K562 (cell line): ENCODE results near the gene EGR4. TPM values are rescaled to one million over a fixed set of nuclear protein-coding genes. Genes with fewer than 3 reads are reported as not detected.

Experiments
- CREB1 ChIP-seq, 2 experiments: sonication (generic) in 1 of 2; formaldehyde crosslinking in 1 of 2; IDR thresholded peaks; 2 replicates each; pipeline versions ENCODE4 v1.6.1 to v1.8.0; 2012 to 2022; ENCODE audit warnings: inconsistent platforms in 1 of 2, mild to moderate bottlenecking in 1 of 2, missing genetic modification reagents in 1 of 2, moderate library complexity in 1 of 2
- EP400 ChIP-seq: fragments of 450-650 bp; IDR thresholded peaks from 2 replicates; pipeline ENCODE4 v1.6.1; 2017; ENCODE audit warnings: antibody characterized with exemption, mild to moderate bottlenecking, moderate library complexity
- HDGF ChIP-seq: fragments of 450-650 bp; IDR thresholded peaks from 2 replicates; pipeline ENCODE4 v1.6.1; 2016
- HNRNPK ChIP-seq: fragments of 200-400 bp; formaldehyde crosslinking; IDR thresholded peaks from one replicate; pipeline ENCODE4 v1.6.1; 2018; ENCODE audit warnings: mild to moderate bottlenecking, low read depth, low read length; ENCODE audit not compliant: poor library complexity, severe bottlenecking
- KLF16 ChIP-seq: IDR thresholded peaks from 2 replicates; pipeline ENCODE4 v1.6.1; 2016; ENCODE audit warnings: antibody characterized with exemption
- MYC ChIP-seq, 2 experiments: fragments of 250-450 bp in 1 of 2; sonication (Bioruptor Pico) in 1 of 2; IDR thresholded peaks; 2 replicates each; pipeline versions ENCODE4 v1.5.1 to v1.6.1; 2012 to 2021; ENCODE audit warnings: low read depth in 2 of 2, borderline replicate concordance in 1 of 2, improper control_type of control experiment in 1 of 2, low read length in 1 of 2, mild to moderate bottlenecking in 1 of 2, moderate library complexity in 1 of 2
- POLR2G ChIP-seq: fragments of 200-400 bp; formaldehyde crosslinking; IDR thresholded peaks from 2 replicates; pipeline ENCODE4 v1.6.1; 2017; ENCODE audit warnings: low read depth, mild to moderate bottlenecking, antibody characterized with exemption, low read length, moderate library complexity
- RBFOX2 ChIP-seq: fragments of 200-400 bp; formaldehyde crosslinking; IDR thresholded peaks from 2 replicates; pipeline ENCODE4 v1.6.1; 2017; ENCODE audit warnings: low read depth, mild to moderate bottlenecking, low read length, moderate library complexity
- RHOXF2B ChIP-seq: fragments of 250-450 bp; sonication (Bioruptor Pico); conservative IDR thresholded peaks from 2 replicates; pipeline ENCODE4 v1.5.1; 2021
- SFPQ ChIP-seq: fragments of 200-400 bp; formaldehyde crosslinking; IDR thresholded peaks from 2 replicates; pipeline ENCODE4 v1.6.1; 2017; ENCODE audit warnings: mild to moderate bottlenecking, low read depth, low read length, moderate library complexity
- SNIP1 ChIP-seq: fragments of 450-650 bp; IDR thresholded peaks from 2 replicates; pipeline ENCODE4 v1.7.1; 2017; ENCODE audit warnings: low read depth, mild to moderate bottlenecking
- VEZF1 ChIP-seq: fragments of 200-800 bp; sonication (Bioruptor generic); IDR thresholded peaks from 2 replicates; pipeline ENCODE4 v1.6.1; 2017; ENCODE audit warnings: missing genetic modification characterization, missing compliant biosample characterization
- ZEB2 ChIP-seq: fragments of 450-650 bp; IDR thresholded peaks from 2 replicates; pipeline ENCODE4 v1.6.1; 2016
- ZNF3 ChIP-seq: fragments of 250-450 bp; sonication (Bioruptor Pico); IDR thresholded peaks from 2 replicates; pipeline ENCODE4 v1.5.0; 2021; ENCODE audit warnings: mild to moderate bottlenecking, moderate library complexity
- ZNF57 ChIP-seq: fragments of 450-650 bp; formaldehyde crosslinking; IDR thresholded peaks from 2 replicates; pipeline ENCODE4 v1.4.0; 2020; ENCODE audit warnings: mild to moderate bottlenecking, moderate library complexity
- polyA plus RNA-seq, 8 experiments: library from polyadenylated mRNA; depleted of rRNA in 4 of 8; stranded (reverse) in 5 of 8; unstranded in 3 of 8; fragments of >200 nt; fragmentation: Nextera tagmentation in 2 of 8; fragmentation: Illumina TruSeq in 1 of 8; extraction: Ambion mirVana in 2 of 8; extraction: Trizol in 1 of 8; gene quantifications; 2 replicates each; pipeline versions ENCODE4 v1.2.1 to v1.2.3, GENCODE V29; 2011 to 2014; ENCODE audit warnings: inconsistent platforms in 1 of 8, missing spikeins in 1 of 8
- total RNA-seq, 7 experiments: library from RNA; depleted of rRNA in 6 of 7; stranded (reverse); fragments of >200 nt in 6 of 7; fragmentation: Illumina TruSeq in 2 of 7; extraction: Trizol in 2 of 7; gene quantifications; 2 replicates each; pipeline versions ENCODE4 v1.2.1 to v1.2.3, GENCODE V29; 2011 to 2021; ENCODE audit warnings: low replicate concordance in 1 of 7
- TF ChIP-seq, protein P1 (sequence below), 2 experiments: fragments of 450-650 bp; IDR thresholded peaks; 2 replicates each; pipeline ENCODE4 v1.6.1; 2016
- TF ChIP-seq, protein P2 (sequence below): fragments of 450-650 bp; formaldehyde crosslinking; IDR thresholded peaks from 2 replicates; pipeline ENCODE4 v1.4.0; 2022; ENCODE audit warnings: missing genetic modification characterization
- TF ChIP-seq, protein P3 (sequence below): fragments of 150-350 bp; conservative IDR thresholded peaks from 2 replicates; pipeline ENCODE4 v1.6.1; 2014; ENCODE audit warnings: low read length

EGR4 gene
- total and polyA plus RNA-seq, 9 of the 15 experiments (the other 6 are each of a cell fraction or from before 2014, with no cell fraction given): not detected

DNA sequence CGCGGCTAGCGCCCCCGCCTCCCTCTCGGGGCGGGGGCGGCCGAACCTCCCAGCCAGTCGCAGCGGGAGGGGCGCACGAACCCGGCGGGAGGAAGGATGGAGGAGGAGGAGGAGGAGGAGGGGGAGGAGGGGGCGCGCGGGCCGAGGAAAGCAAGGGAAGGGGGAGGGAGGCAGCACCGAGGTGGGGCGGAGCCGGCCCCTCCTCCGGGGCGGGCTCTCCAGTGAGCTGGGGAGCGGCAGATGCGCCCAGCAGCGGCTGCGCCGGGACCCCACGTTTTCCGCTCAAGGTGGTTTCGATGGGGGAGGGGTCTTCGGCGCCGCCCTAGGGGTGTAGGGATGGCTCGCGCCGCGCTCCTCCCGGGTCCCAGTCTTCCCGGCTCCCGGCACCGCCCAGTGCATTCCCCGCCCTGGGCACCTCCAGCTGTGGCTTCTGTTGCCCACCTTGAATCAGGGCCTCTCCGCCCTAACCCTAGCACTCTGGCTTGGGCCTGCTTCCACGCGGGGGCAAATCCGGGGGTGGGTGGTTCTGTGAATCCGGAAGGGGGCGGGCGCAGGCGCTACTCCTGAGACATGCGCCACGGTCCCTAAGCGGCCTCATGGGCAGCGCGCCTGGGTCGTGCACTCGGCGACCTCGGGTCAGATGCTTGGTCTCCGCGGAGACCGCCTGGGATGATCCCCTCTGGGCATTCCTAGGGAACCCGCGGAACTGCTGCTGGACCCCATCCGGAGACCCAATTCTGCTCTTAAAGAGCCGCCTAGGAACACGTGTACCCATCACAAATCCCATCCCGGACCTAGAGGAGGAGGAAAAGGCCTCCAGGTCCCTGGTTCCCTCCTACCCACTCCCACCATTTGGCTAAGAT lies 8.8 kb downstream of the EGR4 start, which contains the start of gene FBXO41 (continued):
- TF ChIP-seq ZNF3 (CRISPR knock-in tag) (no peak), SNIP1 (no peak), CREB1 (IDR thresholded peaks at IDR 0.05) (no peak), CREB1 (CRISPR knock-in tag; IDR thresholded peaks at IDR 0.05) (no peak), ZNF57 (CRISPR knock-in tag) (no peak), VEZF1 (CRISPR knock-in tag) (peak; percentile 80), KLF16 (no peak), HDGF (no peak), POLR2G (peak; percentile 72), RBFOX2 (peak; percentile 62), RHOXF2B (no peak), EP400 (peak; percentile 56), HNRNPK (peak; percentile 85), MYC (IDR thresholded peaks at IDR 0.05; ENCODE audit: low read depth, low read length) (peak; percentile 54; the same call in 1 of the 2 replicates), MYC (CRISPR knock-in tag; IDR thresholded peaks at IDR 0.05; ENCODE audit: borderline replicate concordance, low read depth) (peak; percentile 33; the same call in 1 of the 2 replicates), SFPQ (no peak), ZEB2 (no peak)
- TF ChIP-seq, protein P1, sequence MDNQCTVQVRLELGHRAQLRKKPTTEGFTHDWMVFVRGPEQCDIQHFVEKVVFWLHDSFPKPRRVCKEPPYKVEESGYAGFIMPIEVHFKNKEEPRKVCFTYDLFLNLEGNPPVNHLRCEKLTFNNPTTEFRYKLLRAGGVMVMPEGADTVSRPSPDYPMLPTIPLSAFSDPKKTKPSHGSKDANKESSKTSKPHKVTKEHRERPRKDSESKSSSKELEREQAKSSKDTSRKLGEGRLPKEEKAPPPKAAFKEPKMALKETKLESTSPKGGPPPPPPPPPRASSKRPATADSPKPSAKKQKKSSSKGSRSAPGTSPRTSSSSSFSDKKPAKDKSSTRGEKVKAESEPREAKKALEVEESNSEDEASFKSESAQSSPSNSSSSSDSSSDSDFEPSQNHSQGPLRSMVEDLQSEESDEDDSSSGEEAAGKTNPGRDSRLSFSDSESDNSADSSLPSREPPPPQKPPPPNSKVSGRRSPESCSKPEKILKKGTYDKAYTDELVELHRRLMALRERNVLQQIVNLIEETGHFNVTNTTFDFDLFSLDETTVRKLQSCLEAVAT (IDR thresholded peaks at IDR 0.05): no peak
- TF ChIP-seq, protein P2, sequence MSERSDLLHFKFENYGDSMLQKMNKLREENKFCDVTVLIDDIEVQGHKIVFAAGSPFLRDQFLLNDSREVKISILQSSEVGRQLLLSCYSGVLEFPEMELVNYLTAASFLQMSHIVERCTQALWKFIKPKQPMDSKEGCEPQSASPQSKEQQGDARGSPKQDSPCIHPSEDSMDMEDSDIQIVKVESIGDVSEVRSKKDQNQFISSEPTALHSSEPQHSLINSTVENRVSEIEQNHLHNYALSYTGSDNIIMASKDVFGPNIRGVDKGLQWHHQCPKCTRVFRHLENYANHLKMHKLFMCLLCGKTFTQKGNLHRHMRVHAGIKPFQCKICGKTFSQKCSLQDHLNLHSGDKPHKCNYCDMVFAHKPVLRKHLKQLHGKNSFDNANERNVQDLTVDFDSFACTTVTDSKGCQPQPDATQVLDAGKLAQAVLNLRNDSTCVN (CRISPR knock-in tag): no peak
- TF ChIP-seq, protein P3, sequence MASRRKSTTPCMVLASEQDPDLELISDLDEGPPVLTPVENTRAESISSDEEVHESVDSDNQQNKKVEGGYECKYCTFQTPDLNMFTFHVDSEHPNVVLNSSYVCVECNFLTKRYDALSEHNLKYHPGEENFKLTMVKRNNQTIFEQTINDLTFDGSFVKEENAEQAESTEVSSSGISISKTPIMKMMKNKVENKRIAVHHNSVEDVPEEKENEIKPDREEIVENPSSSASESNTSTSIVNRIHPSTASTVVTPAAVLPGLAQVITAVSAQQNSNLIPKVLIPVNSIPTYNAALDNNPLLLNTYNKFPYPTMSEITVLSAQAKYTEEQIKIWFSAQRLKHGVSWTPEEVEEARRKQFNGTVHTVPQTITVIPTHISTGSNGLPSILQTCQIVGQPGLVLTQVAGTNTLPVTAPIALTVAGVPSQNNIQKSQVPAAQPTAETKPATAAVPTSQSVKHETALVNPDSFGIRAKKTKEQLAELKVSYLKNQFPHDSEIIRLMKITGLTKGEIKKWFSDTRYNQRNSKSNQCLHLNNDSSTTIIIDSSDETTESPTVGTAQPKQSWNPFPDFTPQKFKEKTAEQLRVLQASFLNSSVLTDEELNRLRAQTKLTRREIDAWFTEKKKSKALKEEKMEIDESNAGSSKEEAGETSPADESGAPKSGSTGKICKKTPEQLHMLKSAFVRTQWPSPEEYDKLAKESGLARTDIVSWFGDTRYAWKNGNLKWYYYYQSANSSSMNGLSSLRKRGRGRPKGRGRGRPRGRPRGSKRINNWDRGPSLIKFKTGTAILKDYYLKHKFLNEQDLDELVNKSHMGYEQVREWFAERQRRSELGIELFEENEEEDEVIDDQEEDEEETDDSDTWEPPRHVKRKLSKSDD: no peak
